Pericardium fibroblast (primary cell): ENCODE measurements around the gene ZSCAN12. TPM values are rescaled to one million over a fixed set of nuclear protein-coding genes. Genes with fewer than 3 reads are reported as not detected.

Experiments used
- total RNA-seq: library from RNA; depleted of rRNA; stranded (reverse); fragments of >200 nt; gene quantifications from 2 replicates; pipeline ENCODE4 v1.2.3, GENCODE V29; 2015

Gene ZSCAN12
- total RNA-seq = 2.7 and 3.9 TPM in 2 replicates

GRCh38 chr6:28399350-28400121 lies at the start of gene ZSCAN12:
TSS of gene ZSCAN12 (minus strand) at chr6:28399747. CDS start at chr6:28398405, 1,342 bp downstream.

DNA sequence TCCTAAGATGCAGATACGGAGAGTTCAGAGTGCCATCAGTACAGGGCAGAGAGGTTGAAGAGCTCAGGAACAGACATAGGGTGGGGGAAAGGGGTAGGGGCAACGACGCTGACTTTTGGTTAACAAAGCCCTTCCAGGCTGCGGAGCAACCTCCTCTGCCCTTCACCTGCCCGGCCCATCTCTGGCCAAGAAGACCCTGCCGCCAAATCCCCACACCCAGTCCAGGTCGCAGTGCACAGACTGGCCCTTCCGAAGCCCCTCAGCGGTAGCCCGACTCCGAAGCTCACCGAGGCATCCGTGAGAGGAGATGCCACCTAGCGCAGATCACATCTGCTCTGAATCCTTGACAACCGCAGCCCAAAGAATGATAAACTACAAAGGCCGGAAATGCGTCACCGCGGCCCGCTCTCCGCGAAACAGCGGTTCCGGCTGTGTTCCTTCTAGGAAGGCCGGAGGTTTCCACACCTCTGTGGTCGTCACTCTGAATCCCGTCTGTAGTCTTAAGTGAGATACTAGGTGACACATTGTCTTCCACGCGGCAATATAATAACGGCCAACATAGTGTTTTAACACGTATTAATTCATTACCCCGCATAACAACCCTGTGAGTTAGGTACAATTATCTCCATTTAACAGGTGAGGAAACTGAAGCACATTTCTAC lies 43.7 kb upstream of the ZSCAN12 start, which contains the start of gene ZSCAN23:
Gene ZSCAN23 (minus strand): TSS at position 380 of the 662 bp plus-strand sequence. CDS start 7,225 bp downstream, outside the sequence.

DNA sequence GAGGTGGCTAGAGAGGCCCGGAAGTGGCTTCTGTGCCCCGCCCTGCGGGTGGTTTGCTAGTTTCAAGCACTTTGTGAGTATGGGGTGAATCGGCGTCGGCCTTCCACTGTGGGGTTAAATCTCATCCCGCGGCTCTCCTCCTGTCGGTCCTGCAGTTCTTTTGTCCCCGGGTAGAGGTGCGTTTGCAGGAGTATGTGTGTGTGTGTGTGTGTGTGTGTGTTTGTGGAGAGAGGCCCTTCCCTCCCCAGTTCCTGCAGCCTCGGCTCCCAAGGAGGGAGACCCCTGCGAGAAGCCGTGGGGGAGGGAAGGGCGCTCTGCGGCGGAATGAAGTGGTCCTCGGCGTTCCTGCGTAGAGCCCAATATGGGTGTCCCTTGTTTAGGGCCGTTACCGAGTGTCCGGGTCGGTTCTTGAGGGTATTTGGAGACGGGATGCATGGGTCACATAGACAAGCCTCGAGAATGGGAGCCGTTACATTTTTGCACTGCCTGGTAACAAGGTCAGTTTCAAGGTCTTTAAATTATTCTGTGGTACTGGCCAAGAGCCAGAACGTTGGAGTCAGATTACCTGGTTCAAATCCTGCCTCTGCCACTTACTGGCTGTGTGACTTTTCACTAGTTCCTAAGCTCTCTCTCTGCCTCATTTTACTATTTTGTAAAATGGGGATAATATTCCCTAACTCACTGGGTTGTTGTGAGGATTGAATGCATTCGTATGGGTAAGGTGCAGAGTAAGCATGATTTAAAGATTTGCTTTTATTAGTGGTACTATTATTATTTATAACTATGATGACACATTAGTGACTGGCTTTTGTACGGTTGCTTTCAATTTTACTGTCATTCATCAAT lies 49.4 kb downstream of the ZSCAN12 start, which contains the start of gene ZKSCAN3:
Gene ZKSCAN3 (plus strand): TSS at position 56 of the 846 bp plus-strand sequence. CDS start 9,640 bp downstream, outside the sequence.

DNA sequence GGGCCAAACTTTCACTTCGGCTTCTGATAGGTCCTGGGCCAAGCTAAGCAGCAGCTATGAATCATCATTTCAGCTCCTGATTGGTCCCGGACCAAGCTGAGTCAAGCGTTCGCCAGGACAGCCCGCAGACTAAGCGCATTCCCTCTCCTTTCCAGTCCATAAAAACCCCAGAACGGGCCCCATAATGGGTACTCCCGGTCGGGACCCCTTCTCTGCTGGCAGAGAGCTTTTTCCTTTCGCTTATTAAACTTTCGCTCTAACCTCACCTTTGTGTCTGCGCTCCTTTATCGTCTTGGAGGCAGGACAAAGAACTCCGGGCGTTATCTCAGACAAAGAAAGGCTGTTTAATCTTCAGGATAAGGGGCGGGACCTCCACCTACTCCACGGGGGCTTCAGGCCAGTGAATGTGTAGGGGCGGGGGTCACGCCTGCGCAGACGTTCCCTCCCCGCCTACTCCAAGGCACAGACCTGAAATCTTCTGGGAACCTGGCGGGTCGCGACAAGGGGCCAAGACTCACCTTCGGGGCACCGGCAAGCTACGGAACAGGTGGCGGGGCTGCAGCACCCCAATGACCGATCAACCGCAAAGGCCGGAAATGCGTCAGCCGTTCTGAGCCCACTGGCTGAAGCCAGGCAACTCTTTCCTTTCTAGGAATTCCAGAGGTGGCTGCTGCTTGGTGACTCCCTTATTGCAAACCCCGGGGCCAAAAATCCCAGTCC lies 63.8 kb downstream of the ZSCAN12 start, which contains the start of gene ZSCAN31:
Gene ZSCAN31 (minus strand): TSS at position 585 of the 720 bp plus-strand sequence. CDS start 6,465 bp downstream, outside the sequence.

Other genes with a start within 250 kb of the ZSCAN12 start
- gene ZSCAN9, start 174.5 kb downstream of the ZSCAN12 start, total RNA-seq = 4.3 and 7.1 TPM in 2 replicates
- gene ZKSCAN4, start 147.5 kb downstream of the ZSCAN12 start, total RNA-seq = 4.2 and 5.4 TPM in 2 replicates
- 2.3 and 3.7 TPM in 2 replicates for gene NKAPL, start 140.4 kb downstream of the ZSCAN12 start, total RNA-seq
- gene ZSCAN26, start 132.6 kb downstream of the ZSCAN12 start, total RNA-seq = 7.4 and 10.3 TPM in 2 replicates
- gene PGBD1, start 118.2 kb downstream of the ZSCAN12 start, total RNA-seq = 3.7 and 5.0 TPM in 2 replicates
- 0.68 and 3.5 TPM in 2 replicates for gene ZSCAN31, start 63.6 kb downstream of the ZSCAN12 start, total RNA-seq
- gene ZKSCAN3, start 49.8 kb downstream of the ZSCAN12 start, total RNA-seq = 1.7 and 3.2 TPM in 2 replicates
- 0.34 and 0.93 TPM in 2 replicates for gene ZSCAN23, start 43.7 kb upstream of the ZSCAN12 start, total RNA-seq
- gene GPX6, start 116.0 kb upstream of the ZSCAN12 start, total RNA-seq = not detected in 2 replicates
- not detected in 2 replicates for gene GPX5, start 126.1 kb upstream of the ZSCAN12 start, total RNA-seq